ENCODE measurements around the gene PPP4R4.

DNA sequence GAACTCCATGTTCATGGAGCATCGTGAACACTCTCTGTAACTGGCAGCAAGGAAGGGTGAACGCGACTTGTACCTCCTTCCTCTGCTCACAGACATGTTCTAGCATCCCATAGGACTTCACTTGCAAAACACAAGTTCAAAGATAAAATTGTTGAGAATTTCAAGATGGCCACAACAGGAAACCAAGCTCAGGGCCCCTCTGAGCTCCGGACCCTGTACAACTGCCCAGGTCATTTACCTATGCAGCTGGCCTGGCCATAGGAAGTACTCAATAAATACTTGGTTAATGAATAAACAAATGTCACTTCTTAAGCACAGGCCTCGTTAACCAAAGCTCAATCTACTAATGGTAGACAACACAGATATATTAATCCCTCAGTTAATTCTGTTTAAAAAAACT lies 11.7 kb upstream of the PPP4R4 start:
- TF ChIP-seq GATA2 (IDR thresholded peaks at IDR 0.05; ENCODE audit: low read depth, low read length) (no peak), GATA3 (IDR thresholded peaks at IDR 0.05; ENCODE audit: low read depth, low read length) (no peak)

Measured in SH-SY5Y (cell line).